NAMALWA (cell line): ENCODE results near the gene HINT2.

Experiments
- DNase-seq: peaks from one replicate; pipeline ENCODE4 v3.0.0-alpha.2; 2015; ENCODE audit warnings: low spot score

HINT2 gene

DNA sequence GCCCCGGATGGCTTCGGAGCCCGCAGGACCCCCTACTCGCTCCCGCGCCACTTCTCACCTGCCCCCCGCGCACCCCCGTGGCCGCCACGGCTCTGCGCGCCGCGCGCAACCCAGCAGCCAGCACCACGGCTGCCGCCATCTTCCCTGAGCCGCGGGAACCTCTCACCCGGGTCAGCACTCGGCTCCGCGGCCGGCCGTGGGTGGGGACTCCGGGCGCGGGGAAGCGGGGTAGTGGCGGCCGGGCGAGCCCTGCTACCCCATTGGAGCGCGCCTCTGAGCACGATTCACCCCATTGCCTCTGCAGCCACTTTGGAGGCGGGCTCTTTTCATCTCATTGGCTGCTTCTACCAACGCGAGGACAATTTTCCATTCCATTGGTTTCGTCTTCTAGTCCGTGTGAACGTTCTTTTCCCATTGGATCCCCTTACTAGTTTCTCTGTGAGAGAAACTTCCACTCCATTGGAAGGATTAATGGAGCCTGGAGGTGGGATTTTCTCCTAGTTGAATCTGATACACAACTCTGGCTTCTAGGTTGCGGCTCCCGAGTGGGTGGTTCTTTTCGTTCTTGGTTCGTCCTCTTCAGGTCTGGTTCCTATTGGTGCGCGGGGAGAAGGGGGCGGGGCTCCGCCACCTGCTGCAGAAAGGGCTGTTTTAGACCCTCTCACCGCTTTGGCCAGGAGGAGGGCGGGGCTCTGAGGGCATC is at the start of gene HINT2:
Gene HINT2, minus strand, starts transcription at position 202 of the 703 bp plus-strand sequence. Its CDS starts 63 bp downstream, at position 139.
- peak; percentile 99 for DNase-seq

DNA sequence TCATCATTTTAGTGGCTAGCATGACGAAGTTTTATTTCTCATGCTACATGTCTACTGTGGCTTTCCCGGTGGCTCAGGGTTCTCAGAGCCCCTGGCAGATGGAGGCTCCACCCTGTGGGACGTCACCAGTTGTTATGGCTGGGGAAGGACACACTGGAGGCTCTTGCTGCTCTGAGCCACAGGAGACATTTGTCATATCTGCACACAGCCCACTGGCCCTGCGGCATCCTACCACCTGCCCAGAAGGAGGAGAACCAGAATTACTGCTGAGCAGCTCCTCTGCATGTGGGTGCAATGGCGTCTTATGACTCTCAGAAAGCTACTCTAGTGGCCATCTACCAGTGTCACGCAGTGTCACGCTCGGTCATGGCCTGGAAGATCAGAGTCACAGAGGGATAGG is 48.7 kb upstream of the HINT2 start:
- DNase-seq: no peak

DNA sequence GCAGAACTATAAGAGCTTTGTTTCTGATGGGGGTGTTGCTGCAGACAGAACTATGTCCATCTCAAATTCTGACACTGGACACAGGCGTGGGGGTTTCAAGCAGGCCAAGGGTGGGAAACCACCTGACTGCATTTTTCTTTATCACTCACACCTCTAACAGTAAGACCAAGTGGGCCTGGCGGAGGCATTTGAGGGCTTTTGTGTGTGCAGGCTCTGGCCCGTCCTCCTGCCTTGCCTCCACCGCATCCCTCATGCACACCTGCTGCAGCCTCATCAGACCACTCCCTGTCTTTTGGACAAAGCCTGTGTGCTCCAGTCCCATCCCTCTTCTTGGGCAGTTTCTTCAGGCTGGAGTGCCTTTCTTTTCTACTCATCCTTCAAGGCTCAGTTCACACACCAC is 47.5 kb upstream of the HINT2 start:
- DNase-seq: no peak

DNA sequence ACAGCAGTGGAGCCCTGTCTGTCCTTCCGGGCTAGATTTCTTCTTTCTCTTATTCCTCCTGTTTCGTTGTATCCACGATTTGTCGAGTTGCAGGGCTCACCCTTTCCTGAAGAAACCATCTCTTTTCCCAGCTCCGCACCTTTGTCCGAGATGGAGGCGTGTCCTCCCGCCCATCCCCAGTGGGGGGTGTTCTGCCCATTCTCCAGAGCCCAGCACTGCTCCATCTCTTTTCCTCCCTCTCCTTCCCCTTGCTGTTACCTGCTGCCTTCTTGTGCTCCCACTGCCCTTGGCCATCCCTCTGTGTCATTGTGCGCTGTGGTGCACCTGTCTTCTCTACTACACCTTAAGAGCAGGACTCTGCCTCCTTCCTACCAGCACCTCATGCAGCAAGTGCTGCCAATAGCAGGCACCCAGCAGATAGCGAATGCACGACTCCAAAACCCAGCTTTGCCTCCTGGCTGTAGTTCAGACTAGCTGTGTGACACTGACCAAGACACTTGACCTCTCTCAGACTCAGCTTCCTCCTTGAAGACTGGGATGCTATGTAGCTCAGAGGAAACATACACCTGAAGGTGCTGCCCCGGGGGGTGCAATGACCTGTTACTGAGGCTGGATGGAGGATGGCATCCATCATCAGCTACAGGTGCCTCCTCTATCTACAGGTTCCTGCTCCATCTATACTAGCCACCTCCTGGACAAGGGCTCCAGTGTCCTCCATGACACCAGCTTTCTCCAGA is 46.5 kb upstream of the HINT2 start:
- no peak for DNase-seq

DNA sequence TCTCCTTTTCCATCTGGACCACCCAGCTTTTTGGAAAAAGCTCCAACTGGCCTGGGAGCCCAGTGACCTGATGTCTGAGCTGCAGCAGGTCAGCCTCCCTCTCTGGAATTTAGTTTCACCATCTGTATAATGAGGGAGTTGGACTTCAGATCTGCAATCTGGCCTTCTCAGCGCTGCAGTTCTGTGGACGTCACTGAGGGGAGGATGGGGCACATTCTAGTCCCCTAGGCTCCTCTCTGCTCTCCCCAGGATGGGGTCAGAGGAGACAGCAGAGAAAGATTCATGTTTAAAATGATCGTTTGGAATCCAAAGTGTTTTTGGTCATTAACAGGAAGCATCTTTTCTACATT is 45.1 kb upstream of the HINT2 start:
- DNase-seq: no peak

DNA sequence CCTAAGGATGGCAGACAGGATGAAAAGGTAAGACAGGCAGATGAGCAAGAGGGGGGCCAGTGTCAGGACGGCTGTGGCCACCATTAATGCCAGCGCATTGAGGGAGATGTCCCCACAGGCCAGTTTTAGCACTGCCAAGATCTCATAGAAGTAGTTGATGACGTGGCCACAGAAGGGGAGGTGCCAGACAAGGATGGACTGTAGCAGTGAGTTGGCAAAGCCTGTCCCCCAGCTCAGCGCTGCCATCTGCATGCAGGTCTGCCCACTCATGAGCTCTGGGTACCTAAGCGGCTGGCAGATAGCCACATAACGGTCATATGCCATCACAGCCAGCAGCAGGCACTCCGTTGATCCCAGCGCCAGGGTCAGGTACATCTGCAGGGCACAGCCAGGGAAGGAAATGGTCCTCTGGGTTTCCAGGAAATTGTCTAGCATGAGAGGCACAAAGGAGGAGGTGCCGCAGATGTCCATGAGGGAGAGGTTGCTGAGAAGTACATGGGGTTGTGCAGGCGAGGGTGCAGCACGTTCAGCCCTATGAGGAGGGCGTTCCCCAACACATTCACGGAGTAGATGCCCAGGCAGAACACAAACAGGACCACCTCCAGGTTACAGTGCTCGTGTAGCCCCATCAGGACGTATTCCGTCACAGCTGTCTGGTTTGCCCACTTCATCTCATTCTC is 44.6 kb upstream of the HINT2 start:
- DNase-seq: peak; percentile 54

DNA sequence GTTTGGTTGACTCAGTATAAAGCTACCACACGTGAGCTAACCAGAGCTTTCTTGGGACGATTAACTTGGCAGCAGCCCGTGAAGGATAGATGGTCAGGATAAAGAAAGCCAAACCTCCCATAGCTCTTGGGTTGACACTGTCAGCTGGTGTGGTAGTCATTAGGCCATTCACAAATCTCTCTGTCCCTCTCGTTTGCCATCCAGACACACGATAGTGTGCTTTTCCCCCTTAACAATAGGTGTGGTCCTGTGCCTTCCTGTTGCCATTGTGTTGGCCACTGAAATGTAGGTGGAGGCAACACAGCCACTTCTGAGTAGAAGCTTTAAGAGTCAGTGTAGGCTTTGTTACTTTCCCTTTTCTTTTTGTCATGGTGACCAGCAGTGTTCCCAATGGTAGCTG is 43.6 kb upstream of the HINT2 start:
- no peak for DNase-seq

DNA sequence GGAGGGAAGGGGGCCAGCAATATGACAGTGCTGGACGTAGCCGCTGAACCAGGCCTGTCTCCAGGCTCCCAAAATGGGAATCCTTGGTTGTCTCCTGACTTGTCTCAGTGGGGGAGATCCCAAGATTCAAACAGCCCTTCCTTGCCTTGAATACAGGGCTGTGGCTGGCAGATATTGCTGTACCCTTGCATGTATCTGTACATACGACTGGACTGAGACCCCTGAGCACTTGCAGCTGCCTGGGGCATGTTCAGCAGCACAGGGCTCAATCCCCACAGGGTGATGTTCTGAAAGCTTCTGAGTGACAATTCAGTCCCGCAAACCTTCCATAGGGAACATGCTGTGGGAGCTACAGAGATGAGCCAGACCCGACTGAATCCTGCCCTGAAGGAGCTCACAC is 42.0 kb upstream of the HINT2 start:
- DNase-seq: no peak

DNA sequence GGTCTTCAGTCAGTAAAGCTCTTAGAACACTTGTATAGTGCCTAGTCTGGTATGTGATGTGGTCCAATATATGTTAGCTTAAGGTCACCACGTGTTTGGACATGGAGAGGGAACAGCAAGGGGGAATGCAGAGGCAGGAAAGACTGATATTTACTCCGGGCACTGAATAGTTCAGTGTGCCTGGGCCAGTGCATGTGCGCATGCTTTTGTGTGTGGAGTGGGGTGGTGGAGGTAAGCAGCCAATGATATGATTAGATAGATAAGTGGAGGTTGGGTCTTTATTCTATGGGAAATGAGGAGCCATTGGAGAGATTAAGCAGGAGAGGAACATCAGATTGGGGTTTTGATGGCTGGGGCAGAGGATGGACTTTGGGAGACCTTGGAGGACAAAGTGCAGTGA is 41.4 kb upstream of the HINT2 start:
- no peak for DNase-seq

DNA sequence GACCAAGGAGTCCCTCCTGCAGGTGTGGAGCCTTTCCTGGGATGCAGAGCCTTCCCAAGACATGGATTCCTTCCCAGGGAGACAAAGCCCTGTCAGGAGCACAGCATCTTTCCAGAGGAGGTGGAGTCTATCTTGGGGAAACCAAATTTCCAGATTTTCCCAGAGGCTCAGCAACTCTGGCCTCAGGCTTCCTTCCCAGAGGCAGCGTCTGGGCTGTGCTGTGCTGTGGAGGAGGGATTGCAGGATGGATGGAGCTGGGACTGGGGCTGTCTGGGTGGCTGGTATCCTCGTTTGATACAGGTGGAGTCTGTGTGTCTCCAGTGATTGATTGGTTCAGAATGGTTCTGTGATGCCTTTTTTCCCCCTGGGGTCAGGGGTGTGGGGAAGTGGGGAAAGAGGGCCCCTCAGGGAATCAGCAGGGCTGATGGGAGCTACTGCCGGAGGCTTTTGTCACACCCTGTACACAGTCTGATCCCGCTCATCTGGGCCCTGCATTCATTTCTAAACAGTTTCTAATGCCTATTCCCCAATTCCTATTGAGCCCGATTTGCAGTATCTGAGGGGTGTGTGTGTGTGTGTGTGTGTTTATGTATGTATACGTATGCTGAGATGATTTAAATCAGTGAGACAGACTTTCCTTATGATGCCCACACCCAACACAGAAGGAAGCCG is 39.4 kb upstream of the HINT2 start:
- no peak for DNase-seq

DNA sequence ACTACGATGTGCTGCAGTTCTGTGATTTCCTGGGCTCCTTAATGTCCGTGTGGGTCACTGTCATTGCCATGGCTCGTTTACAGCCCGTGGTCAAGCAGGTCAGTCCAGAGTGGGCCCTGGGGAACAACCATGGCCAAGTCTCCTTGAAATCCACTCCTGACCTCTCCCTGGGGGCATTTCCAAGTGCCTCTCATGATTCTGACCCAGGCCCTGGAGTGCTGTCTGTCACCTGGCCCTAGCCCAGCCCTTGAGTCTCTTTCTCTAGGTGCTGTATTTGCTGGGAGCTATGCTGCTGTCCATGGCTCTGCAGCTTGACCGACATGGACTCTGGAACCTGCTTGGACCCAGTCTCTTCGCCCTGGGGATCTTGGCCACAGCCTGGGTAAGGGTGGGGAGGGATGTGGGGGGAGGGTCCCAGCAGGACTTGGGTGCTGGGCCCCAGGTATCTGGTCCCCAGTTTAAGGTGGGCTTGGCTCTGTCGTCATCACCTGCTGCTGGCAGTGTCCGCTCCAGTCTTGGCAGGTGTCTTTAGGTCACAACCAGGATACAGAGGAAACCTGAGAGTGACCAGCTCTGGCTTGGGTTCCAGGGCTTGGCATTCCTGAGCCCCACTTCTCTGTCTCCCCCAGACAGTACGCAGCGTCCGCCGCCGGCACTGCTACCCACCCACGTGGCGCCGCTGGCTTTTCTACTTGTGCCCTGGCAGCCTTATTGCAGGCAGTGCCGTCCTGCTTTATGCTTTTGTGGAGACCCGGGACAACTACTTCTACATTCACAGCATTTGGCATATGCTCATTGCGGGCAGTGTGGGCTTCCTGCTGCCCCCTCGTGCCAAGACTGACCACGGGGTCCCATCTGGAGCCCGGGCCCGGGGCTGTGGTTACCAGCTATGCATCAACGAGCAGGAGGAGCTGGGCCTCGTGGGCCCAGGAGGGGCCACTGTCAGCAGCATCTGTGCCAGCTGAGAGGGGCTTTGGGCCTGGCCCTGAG is 38.3 kb upstream of the HINT2 start:
- no peak for DNase-seq

DNA sequence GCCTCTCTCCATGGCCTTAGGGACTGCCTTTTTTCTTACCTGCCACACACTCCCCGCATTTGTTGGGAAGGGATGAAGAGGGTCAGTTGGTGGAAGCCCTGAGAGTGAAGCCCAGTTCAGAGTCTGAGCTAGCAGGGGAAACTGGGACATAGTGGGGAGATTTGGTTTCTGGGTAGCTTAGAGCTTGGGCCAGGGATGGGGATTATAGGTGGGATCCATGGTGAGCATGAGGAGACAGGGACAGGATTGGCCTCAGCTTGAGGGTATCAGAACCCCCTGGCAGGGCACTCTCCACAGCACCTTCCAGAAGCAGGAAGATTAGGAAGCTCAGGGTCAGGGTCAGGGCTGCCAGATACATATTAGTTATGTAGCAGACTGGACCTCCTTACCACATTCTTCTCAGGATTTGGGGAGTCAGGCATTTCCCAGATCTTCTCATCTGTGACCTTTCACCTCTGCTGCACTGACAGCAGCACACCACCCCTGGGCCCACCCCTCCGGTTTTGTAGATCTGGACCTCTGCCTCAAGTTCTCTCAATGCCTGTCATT is 37.5 kb upstream of the HINT2 start:
- DNase-seq: no peak

DNA sequence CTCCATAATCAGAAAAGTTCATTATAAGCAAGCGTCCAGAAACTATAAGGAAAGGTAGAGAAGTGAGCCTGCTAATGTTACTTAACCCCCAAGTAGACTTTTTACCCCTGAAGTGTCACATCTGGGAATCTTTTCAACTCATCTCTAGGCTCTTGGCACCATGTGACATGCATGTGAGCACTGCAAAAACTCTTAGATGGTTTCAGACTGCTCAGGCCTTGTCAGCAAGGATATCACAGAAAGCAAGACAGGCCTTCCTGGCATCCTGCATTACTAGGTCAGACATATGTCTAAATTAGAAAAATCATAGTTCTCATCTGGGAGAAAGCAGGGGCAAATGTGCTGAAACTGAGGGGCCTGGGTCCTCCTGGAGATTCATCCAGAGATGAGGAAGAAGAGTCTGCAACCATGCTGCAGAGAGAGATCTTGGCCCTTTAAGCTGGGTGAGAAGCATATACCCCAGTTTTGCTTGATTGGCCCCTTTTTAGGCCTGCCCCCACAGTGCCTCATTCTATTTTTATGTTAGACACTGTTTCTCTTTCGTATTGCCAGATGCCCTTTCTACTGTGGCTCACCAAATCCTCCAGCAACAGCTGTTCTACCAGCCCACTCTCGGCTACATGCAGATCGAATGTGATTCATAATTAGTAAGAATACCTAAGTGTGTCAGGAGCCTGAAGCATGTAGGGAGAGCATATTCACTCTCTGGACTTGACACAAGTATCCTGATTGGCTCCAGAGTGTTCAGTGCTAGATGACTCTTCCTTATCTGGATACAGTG is 33.1 kb upstream of the HINT2 start:
- peak; percentile 77 for DNase-seq

DNA sequence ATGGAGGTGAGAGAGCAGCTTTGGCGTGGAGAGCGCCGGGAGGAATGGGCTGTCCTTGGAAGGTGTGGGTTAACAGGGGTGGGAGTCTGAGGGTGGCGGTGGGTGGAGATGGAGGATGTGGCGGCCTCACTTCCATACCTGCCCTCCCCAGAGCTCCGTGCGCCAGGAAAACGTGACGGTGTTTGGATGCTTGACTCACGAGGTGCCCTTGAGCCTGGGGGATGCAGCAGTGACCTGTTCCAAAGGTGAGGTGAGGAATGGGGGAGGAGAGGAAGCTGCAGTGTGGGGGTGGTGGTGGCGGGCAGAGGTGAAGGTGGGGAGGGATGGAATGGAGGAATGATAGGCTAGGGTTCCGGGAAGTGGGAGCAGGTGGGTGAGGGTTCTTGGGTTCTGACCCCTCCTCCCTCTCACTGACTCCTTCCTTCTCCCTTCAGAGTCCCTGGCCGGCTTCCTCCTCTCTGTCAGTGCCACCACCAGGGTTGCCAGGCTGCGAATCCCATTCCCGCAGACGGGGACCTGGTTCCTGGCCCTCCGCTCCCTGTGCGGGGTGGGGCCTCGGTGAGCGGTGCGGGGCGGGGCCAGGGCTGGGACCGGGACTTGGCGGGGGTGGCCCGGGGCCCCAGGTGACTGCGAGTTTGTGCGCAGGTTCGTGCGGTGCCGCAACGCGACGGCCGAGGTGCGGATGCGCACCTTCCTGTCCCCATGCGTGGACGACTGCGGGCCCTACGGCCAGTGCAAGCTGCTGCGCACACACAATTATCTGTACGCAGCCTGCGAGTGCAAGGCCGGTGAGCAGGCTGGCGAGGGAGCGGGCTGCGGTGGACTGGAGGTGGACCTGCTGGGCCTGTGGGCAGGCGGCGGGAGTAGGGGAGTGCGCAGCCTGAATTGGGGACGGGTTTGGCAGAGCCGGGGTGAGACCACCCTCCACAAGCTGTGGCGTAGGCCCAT is 31.3 kb upstream of the HINT2 start:
- no peak for DNase-seq

DNA sequence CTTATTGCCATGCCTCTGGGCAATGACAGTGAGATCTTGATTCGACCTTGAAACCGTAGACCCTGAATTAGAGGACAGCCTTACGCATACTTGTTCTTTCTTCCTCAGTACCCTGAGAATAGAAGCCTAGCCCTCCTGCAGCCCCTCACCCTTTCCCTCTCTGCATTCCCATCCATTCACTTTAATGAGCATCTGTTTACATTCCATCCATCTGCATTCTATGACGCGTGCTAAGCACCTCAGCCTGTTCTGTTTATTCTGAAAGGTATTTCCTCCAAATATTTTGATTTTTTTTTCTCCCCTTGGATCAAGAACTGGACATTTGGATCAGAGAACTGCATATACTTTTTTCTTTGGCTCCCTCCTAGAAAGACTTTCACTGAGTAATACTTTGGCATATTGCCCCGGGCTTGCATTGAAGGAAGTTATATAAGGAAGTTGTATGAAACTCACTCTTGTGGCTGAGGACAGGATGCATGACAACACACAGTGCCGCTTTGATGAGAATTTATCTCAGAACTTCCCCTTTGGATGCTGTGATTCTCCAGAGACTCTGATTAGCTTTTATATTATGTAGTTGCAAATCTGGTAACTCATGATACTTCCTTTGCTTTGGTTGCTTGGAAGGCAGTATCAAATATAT is 29.9 kb upstream of the HINT2 start:
- peak; percentile 82 for DNase-seq

DNA sequence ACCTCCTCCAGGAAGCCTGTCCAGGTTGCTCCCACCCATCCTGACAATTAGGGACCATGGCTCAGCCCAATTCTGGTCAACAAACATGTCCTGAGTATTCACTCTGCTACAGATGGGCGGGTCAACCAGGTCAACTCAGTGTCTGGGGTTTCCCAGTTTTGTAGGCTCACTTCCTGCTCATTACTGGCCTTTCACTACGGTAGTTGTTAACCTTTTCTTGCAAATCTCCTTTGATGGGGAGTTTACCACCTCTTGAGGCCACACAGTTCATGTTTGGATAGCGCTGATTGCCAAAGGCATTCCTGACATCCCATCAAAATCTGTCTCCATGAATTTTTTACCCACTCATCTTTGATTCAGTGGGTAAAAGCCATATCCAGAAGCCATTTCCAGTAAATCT is 28.0 kb upstream of the HINT2 start:
- no peak for DNase-seq

DNA sequence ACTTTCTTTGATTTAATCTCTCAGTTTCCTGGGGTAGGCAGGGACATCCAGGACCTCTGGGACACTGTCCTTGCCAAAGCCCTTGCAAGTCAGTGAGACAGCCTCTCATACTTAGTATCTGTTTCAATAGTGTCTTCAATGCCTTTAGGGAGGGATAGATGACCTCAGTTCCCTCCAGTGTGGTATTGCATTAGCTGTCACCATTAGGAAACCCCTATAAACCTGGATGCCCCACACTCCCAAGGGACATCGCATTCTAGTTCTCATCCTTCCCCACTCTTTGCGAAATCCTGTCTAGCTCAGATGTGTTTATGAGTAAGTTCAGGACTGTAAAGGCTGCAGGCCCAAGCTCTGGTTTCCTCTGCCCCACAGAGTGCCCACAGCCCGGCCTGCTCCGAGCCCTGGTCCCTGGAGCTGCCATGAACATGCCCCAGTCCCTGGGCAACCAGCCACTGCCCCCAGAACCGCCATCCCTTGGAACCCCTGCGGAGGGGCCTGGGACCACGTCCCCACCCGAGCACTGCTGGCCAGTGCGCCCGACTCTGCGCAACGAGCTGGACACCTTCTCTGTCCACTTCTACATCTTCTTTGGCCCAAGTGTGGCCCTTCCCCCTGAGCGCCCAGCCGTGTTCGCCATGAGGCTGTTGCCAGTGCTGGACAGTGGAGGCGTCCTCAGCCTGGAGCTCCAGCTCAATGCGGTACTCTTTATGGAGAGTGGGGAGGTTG is 27.3 kb upstream of the HINT2 start:
- no peak for DNase-seq

DNA sequence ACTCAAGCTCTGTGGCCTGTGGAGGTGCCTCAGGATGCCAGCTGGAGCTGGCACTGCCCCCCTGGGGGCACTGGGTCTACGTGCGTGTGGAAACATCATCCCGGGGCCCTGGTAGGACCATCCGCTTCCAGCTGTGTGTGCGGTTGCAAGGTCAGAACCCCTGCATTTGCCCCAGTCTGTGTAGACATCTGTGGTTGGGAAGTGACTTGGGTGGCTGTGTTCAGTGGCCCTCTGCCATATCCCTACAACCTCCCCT is 26.7 kb upstream of the HINT2 start:
- no peak for DNase-seq
